CD4-positive, alpha-beta T cell (primary cell): ENCODE results near the gene ZSWIM4. TPM values are rescaled to one million over a fixed set of nuclear protein-coding genes. Genes with fewer than 3 reads are reported as not detected.

Experiments used
- ATAC-seq: fragments of 200-7000 bp; cut with Tn5 transposase; one replicate; pipeline ENCODE4 v1.10.0; 2022; ENCODE audit warnings: mild to moderate bottlenecking; ENCODE audit not compliant: poor library complexity
- CTCF ChIA-PET: fragments of 350-600 bp; sonication (Branson Sonifier 250); formaldehyde crosslinking; loops from one replicate; lab custom pipeline; 2021; ENCODE audit warnings: antibody characterized with exemption, inconsistent platforms; lab: Charles Lee
- POLR2A ChIA-PET: fragments of 350-600 bp; sonication (Branson Sonifier 250); formaldehyde crosslinking; loops from one replicate; lab custom pipeline; 2021; ENCODE audit warnings: antibody characterized with exemption, inconsistent platforms; lab: Charles Lee
- DNase-seq, 14 experiments: peaks; one replicate each; pipeline ENCODE4 v3.0.0-alpha.2; 2013 to 2020; ENCODE audit warnings: mixed read lengths in 2 of 14
- H3K27ac ChIP-seq, 2 donors: one replicate each; pipeline versions ENCODE4 v1.5.1 to v1.7.0; 2013; ENCODE audit warnings: low read length in 2 of 2, low read depth in 1 of 2, mild to moderate bottlenecking in 1 of 2
- H3K27me3 ChIP-seq, 2 experiments: 1 replicate in 1 of 2; 2 replicates in 1 of 2; pipeline versions ENCODE4 v1.6.1 to v1.7.0; 2013; ENCODE audit warnings: low read length in 2 of 2, control low read depth in 1 of 2, mild to moderate bottlenecking in 1 of 2, moderate library complexity in 1 of 2; ENCODE audit not compliant: insufficient read depth in 2 of 2, control insufficient read depth in 1 of 2
- H3K36me3 ChIP-seq: one replicate; pipeline ENCODE4 v1.6.1; 2013; ENCODE audit warnings: low read length, control low read depth; ENCODE audit not compliant: insufficient read depth
- H3K4me1 ChIP-seq: one replicate; pipeline ENCODE4 v1.6.1; 2013; ENCODE audit warnings: low read length, control low read depth; ENCODE audit not compliant: insufficient read depth
- H3K4me3 ChIP-seq: one replicate; pipeline ENCODE4 v1.5.1; 2013; ENCODE audit warnings: mild to moderate bottlenecking, low read length, moderate library complexity
- H3K9me3 ChIP-seq, 2 experiments: 1 replicate in 1 of 2; 2 replicates in 1 of 2; pipeline versions ENCODE4 v1.6.1 to v1.7.0; 2013; ENCODE audit warnings: low read length in 2 of 2, mild to moderate bottlenecking in 2 of 2, control low read depth in 1 of 2, moderate library complexity in 1 of 2; ENCODE audit not compliant: control insufficient read depth in 1 of 2, insufficient read depth in 1 of 2
- H3K27ac Mint-ChIP-seq: one replicate; pipeline ENCODE4 v1.8.0; 2020; ENCODE audit warnings: mixed read lengths
- H3K27me3 Mint-ChIP-seq: one replicate; pipeline ENCODE4 v1.8.0; 2021; ENCODE audit warnings: mixed read lengths
- H3K36me3 Mint-ChIP-seq: one replicate; pipeline ENCODE4 v1.8.0; 2021; ENCODE audit warnings: low read depth, mixed read lengths
- H3K4me1 Mint-ChIP-seq: one replicate; pipeline ENCODE4 v1.8.0; 2021; ENCODE audit warnings: low read depth, mixed read lengths
- H3K4me3 Mint-ChIP-seq: one replicate; pipeline ENCODE4 v1.8.0; 2020; ENCODE audit warnings: mild to moderate bottlenecking, mixed read lengths
- H3K9me3 Mint-ChIP-seq: one replicate; pipeline ENCODE4 v1.8.0; 2020; ENCODE audit warnings: mixed read lengths
- intact Hi-C, 2 experiments: fragments of 100-400 bp; cut with DNase I in 1 of 2; cut with micrococcal nuclease in 1 of 2; formaldehyde crosslinking; loops; one replicate each; pipeline versions ENCODE4 v1.15.1 to v1.9.0; 2023 to 2025; cut with DNase I, micrococcal nuclease
- total RNA-seq, 174 experiments: library from RNA in 2 of 174; stranded (reverse) in 2 of 174; gene quantifications; one replicate each; pipeline ENCODE4 v1.2.3 and lab custom pipeline; 2021 to 2026
- TF ChIP-seq, protein P1 (sequence below): fragments of 200-600 bp; IDR thresholded peaks from one replicate; pipeline ENCODE4 v1.8.0; 2022; ENCODE audit warnings: antibody characterized with exemption, mild to moderate bottlenecking

The ZSWIM4 gene
- total RNA-seq, 2 experiments from 2014 or later, result 3.5 to 3.8 TPM

DNA sequence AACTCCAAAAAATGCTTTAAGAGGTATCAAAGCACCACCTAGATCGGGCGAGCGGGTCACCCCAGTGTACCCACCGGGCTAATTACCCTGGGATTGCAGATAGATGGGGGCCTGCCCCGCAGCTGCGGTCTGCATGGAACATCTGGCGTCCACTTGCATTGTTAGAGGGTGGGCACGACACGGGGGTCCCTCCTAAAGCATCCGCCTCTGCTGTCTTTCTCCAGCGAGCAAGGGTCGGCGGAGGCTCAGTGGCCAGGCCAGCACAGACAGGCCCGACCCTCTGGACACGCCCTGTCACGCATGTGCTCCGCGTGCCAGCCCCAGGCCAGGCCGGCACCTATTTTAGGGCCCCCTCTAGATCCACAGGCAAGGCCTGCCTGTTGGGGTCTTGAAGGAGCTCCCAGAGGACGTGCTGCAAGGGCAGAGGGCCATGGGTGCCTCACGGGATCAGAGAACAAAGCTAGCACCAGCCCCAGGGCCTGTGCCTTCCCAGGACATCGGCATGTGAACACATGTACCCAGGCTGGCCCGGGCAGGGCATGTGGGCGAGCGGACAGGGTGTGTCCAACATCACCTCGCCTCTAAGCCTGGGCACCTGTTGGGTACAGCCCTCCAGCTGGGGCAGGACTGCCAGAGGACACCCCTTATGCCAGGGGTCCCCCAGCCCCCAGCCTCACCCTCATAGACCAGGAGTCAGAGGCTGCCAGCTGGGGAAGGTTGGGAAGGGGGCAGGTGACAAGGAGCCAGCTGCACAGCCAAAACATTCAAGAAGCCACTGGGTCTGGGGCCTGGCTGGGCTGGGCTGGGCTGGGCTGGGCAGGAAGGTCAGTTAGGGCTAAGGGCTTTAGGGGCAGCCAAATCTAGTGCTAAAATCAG is 46.1 kb downstream of the ZSWIM4 start:
- Mint-ChIP-seq H3K4me3 (peak overlapping the region; percentile 93), H3K27me3 (no peaks in the 10 kb centered on the region), H3K4me1 (peaks cover 80% of the 10 kb centered on the region), H3K36me3 (peaks cover 7% of the 10 kb centered on the region), H3K9me3 (no peaks in the 10 kb centered on the region), H3K27ac (peak overlapping the region; percentile 99)
- Histone ChIP-seq H3K9me3 (no peaks in the 10 kb centered on the region), H3K36me3 (peaks cover 7% of the 10 kb centered on the region), H3K4me3 (peak overlapping the region; percentile 73), H3K27me3 (no peaks in the 10 kb centered on the region), H3K4me1 (peaks cover 93% of the 10 kb centered on the region), H3K27ac (peak overlapping the region; percentile 89 to 97)
- TF ChIP-seq, protein P1, sequence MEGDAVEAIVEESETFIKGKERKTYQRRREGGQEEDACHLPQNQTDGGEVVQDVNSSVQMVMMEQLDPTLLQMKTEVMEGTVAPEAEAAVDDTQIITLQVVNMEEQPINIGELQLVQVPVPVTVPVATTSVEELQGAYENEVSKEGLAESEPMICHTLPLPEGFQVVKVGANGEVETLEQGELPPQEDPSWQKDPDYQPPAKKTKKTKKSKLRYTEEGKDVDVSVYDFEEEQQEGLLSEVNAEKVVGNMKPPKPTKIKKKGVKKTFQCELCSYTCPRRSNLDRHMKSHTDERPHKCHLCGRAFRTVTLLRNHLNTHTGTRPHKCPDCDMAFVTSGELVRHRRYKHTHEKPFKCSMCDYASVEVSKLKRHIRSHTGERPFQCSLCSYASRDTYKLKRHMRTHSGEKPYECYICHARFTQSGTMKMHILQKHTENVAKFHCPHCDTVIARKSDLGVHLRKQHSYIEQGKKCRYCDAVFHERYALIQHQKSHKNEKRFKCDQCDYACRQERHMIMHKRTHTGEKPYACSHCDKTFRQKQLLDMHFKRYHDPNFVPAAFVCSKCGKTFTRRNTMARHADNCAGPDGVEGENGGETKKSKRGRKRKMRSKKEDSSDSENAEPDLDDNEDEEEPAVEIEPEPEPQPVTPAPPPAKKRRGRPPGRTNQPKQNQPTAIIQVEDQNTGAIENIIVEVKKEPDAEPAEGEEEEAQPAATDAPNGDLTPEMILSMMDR, result no peak
- CTCF ChIA-PET, result interaction anchor here (4.4 kb wide), 1 partner anchor 21 kb away, joined by 40 read pairs; no protein-coding TSS in a partner anchor
- intact Hi-C loops, result loop anchor here in 1 of 2 experiments (10.0 kb wide), 1 partner anchor 687 kb away; the partner anchor contains the start of genes IER2 and STX10
- ATAC-seq (no peak), DNase-seq (peak in 5 of 14 experiments; percentile 25 to 68 (median 53))
- POLR2A ChIA-PET, result interaction anchor here (0.8 kb wide), 1 partner anchor 677 kb away, joined by 3 read pairs; the partner anchor contains the start of gene DNAJB1

DNA sequence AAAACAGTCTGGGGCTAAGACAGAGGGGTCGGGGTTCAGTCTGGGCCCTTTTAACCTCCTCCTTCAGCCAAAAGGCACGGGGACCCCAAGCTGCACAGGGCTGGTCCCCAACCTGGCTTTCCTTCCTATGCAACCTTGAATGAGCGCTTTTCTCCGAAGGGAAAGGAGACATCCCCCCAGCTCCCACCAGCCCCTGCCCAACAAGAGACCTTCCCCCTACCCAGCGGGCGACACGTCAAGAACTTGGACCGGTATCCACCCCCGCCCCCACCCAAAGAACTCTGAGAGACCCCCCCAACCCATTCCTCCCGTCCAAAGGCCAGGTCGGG is 46.7 kb downstream of the ZSWIM4 start:
- no peaks in the 10 kb centered on the region for H3K27me3 ChIP-seq
- intact Hi-C loops, result loop anchor here in 1 of 2 experiments (10.0 kb wide), 1 partner anchor 687 kb away; the partner anchor contains the start of genes IER2 and STX10
- POLR2A ChIA-PET, result interaction anchor here (0.8 kb wide), 1 partner anchor 676 kb away, joined by 3 read pairs; the partner anchor contains the start of gene DNAJB1
- H3K36me3 Mint-ChIP-seq, result peaks cover 12% of the 10 kb centered on the region
- no peaks in the 10 kb centered on the region for H3K9me3 Mint-ChIP-seq
- H3K36me3 ChIP-seq, result peaks cover 5% of the 10 kb centered on the region
- peak overlapping the region; percentile 99 for H3K27ac Mint-ChIP-seq
- CTCF ChIA-PET, result interaction anchor here (4.4 kb wide), 1 partner anchor 21 kb away, joined by 40 read pairs; no protein-coding TSS in a partner anchor
- H3K27me3 Mint-ChIP-seq, result no peaks in the 10 kb centered on the region
- H3K9me3 ChIP-seq, result no peaks in the 10 kb centered on the region
- H3K4me3 Mint-ChIP-seq, result peak overlapping the region; percentile 93
- H3K4me3 ChIP-seq, result peak overlapping the region; percentile 73
- TF ChIP-seq, protein P1, result no peak
- DNase-seq, result peak in 5 of 14 experiments; percentile 29 to 73 (median 54)
- peaks cover 80% of the 10 kb centered on the region for H3K4me1 Mint-ChIP-seq
- ATAC-seq, result no peak
- H3K4me1 ChIP-seq, result peaks cover 93% of the 10 kb centered on the region
- peak overlapping the region; percentile 89 to 97 for H3K27ac ChIP-seq

DNA sequence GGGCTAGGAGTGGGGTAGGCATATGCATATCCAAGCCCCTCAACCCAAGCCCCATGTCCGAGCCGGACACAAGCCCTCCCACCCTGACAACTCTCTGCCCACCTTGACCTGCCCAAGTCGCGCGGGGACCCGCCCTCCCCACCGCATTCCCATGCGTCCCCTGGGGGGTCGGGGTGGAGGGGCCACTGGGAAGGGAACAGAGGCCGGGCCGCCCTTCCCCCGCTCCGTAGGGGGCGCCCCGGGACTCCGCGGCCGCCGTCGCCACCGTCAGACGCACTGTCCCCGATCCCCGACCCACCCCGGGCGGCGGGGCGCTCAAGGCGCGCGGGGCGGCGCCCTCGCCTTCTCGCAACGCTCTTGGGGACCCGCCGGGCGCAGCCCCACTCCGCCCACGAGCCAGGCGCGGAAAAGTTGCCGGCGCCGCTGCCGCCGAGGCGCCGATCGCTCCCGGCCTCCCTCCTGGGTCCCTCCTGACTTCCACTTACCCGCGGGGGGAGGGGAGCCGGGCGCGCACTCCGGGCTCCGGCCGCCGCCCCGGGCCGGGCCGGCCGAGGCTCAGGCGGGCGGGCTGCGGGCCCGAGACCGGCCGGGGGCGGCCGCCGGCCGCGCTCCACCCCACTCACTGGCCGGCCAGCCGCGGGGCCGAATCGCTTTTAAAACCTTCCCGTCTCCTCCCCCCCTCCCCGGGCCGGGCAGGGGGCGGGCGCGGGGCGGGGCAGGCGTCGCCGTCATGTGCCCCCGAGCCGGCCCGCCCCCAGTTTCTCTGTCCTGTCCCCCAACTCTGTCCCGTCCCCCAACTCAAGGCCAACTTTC is 47.3 kb downstream of the ZSWIM4 start:
- ATAC-seq, result peak; percentile 6
- Histone ChIP-seq H3K27me3 (no peaks in the 10 kb centered on the region), H3K27ac (peak overlapping the region; percentile 97 to 98), H3K36me3 (peaks cover 5% of the 10 kb centered on the region), H3K4me3 (peak overlapping the region; percentile 73), H3K4me1 (peaks cover 93% of the 10 kb centered on the region), H3K9me3 (no peaks in the 10 kb centered on the region)
- peaks cover 12% of the 10 kb centered on the region for H3K36me3 Mint-ChIP-seq
- H3K9me3 Mint-ChIP-seq, result no peaks in the 10 kb centered on the region
- H3K27me3 Mint-ChIP-seq, result no peaks in the 10 kb centered on the region
- peak overlapping the region; percentile 96 for H3K4me3 Mint-ChIP-seq
- CTCF ChIA-PET, result interaction anchor here (4.4 kb wide), 1 partner anchor 20 kb away, joined by 40 read pairs; no protein-coding TSS in a partner anchor
- H3K27ac Mint-ChIP-seq, result peak overlapping the region; percentile 99
- TF ChIP-seq, protein P1, result no peak
- DNase-seq, result peak in 13 of 14 experiments; percentile 55 to 89 (median 70)
- intact Hi-C loops, result loop anchor here in 1 of 2 experiments (10.0 kb wide), 1 partner anchor 688 kb away; the partner anchor contains the start of genes IER2 and STX10
- peaks cover 78% of the 10 kb centered on the region for H3K4me1 Mint-ChIP-seq
- POLR2A ChIA-PET, result no interaction called here
